ENCODE results near the gene SAMD3.

Gene SAMD3

GRCh38 chr6:130138116-130138908 is 84.4 kb downstream of the SAMD3 start:
- no peaks in the 10 kb centered on the region for H3K9me2 ChIP-seq (replicated peaks; ENCODE audit: insufficient read depth, low read length)
- H4K20me1 ChIP-seq (ENCODE audit: low read depth, low read length): no peaks in the 10 kb centered on the region
- no peaks in the 10 kb centered on the region for H3K36me3 ChIP-seq (ENCODE audit: low read length)
- H3F3A ChIP-seq (ENCODE audit: insufficient read depth): no peaks in the 10 kb centered on the region
- H3K4me3 ChIP-seq (ENCODE audit: insufficient read depth, low read length, poor library complexity, severe bottlenecking): no peak overlapping the region
- no peaks in the 10 kb centered on the region for H3K79me2 ChIP-seq (ENCODE audit: insufficient read depth, low read length)
- no peaks in the 10 kb centered on the region for H3K27me3 ChIP-seq (ENCODE audit: low read length)
- no peak overlapping the region for H3K27ac ChIP-seq (ENCODE audit: low read depth, low read length)
- no peaks in the 10 kb centered on the region for H3K9me3 ChIP-seq (ENCODE audit: insufficient read depth, low read length)
- no peak overlapping the region for H3K9ac ChIP-seq (ENCODE audit: low read length)
- H3K4me2 ChIP-seq (ENCODE audit: low read depth, low read length, poor library complexity, severe bottlenecking): no peak overlapping the region
- TF ChIP-seq EZH2phosphoT487 (conservative IDR thresholded peaks at IDR 0.05; ENCODE audit: low read length) (no peak), CTCF (IDR thresholded peaks at IDR 0.05; ENCODE audit: insufficient read depth, low read length, poor library complexity, severe bottlenecking) (no peak)
- H2AFZ ChIP-seq (ENCODE audit: low read depth, low read length, severe bottlenecking): no peak overlapping the region

- no peak overlapping the region for H2AFZ ChIP-seq (ENCODE audit: low read depth, low read length, severe bottlenecking)
- no peak for TF ChIP-seq CTCF (IDR thresholded peaks at IDR 0.05; ENCODE audit: insufficient read depth, low read length, poor library complexity, severe bottlenecking)
- TF ChIP-seq EZH2phosphoT487 (conservative IDR thresholded peaks at IDR 0.05; ENCODE audit: low read length): no peak
- no peaks in the 10 kb centered on the region for H3K9me3 ChIP-seq (ENCODE audit: insufficient read depth, low read length)
- no peaks in the 10 kb centered on the region for H3K27me3 ChIP-seq (ENCODE audit: low read length)
- no peak overlapping the region for H3K4me3 ChIP-seq (ENCODE audit: insufficient read depth, low read length, poor library complexity, severe bottlenecking)
- H3K27ac ChIP-seq (ENCODE audit: low read depth, low read length): no peak overlapping the region
- H3K4me2 ChIP-seq (ENCODE audit: low read depth, low read length, poor library complexity, severe bottlenecking): no peak overlapping the region
- H3K9ac ChIP-seq (ENCODE audit: low read length): no peak overlapping the region
- H3F3A ChIP-seq (ENCODE audit: insufficient read depth): no peaks in the 10 kb centered on the region
- no peaks in the 10 kb centered on the region for H3K9me2 ChIP-seq (replicated peaks; ENCODE audit: insufficient read depth, low read length)
- no peaks in the 10 kb centered on the region for H4K20me1 ChIP-seq (ENCODE audit: low read depth, low read length)
- H3K79me2 ChIP-seq (ENCODE audit: insufficient read depth, low read length): no peaks in the 10 kb centered on the region
- no peaks in the 10 kb centered on the region for H3K36me3 ChIP-seq (ENCODE audit: low read length)
These were observed 86.0 kb downstream of the SAMD3 start for GRCh38 chr6:130136798-130137197.

GRCh38 chr6:130134582-130134981 is 88.2 kb downstream of the SAMD3 start:
- TF ChIP-seq EZH2phosphoT487 (conservative IDR thresholded peaks at IDR 0.05; ENCODE audit: low read length): no peak
- no peak for TF ChIP-seq CTCF (IDR thresholded peaks at IDR 0.05; ENCODE audit: insufficient read depth, low read length, poor library complexity, severe bottlenecking)
- Histone ChIP-seq H3K79me2 (ENCODE audit: insufficient read depth, low read length) (no peaks in the 10 kb centered on the region), H2AFZ (ENCODE audit: low read depth, low read length, severe bottlenecking) (no peak overlapping the region), H3K4me3 (ENCODE audit: insufficient read depth, low read length, poor library complexity, severe bottlenecking) (no peak overlapping the region), H3K27ac (ENCODE audit: low read depth, low read length) (no peak overlapping the region), H4K20me1 (ENCODE audit: low read depth, low read length) (no peaks in the 10 kb centered on the region), H3K9me3 (ENCODE audit: insufficient read depth, low read length) (no peaks in the 10 kb centered on the region), H3K27me3 (ENCODE audit: low read length) (no peaks in the 10 kb centered on the region), H3K9me2 (replicated peaks; ENCODE audit: insufficient read depth, low read length) (no peaks in the 10 kb centered on the region), H3F3A (ENCODE audit: insufficient read depth) (no peaks in the 10 kb centered on the region), H3K4me2 (ENCODE audit: low read depth, low read length, poor library complexity, severe bottlenecking) (no peak overlapping the region), H3K9ac (ENCODE audit: low read length) (no peak overlapping the region), H3K36me3 (ENCODE audit: low read length) (no peaks in the 10 kb centered on the region)

Data from SU-DHL-6 (cell line).